ENCODE measurements around the gene MCU. TPM values are rescaled to one million over a fixed set of nuclear protein-coding genes. Genes with fewer than 3 reads are reported as not detected.
"Not testable (repeated sequence)": the region's sequence is repeated elsewhere in the genome, so short reads cannot be mapped to it uniquely, and the experiment has no call there.

Gene MCU
- polyA plus RNA-seq, 2 donors, result 17.8 to 36.0 TPM

- WGBS, 2 donors, result 76 to 87% methylated on average over 7 of the region's 7 CpGs
- Histone ChIP-seq H3K27me3 (ENCODE audit: control insufficient read depth in 1 of 2, insufficient read depth in 2 of 2, low read length in 2 of 2) (no peaks in the 10 kb centered on the region), H3K27ac (ENCODE audit: low read depth in 2 of 2, low read length in 1 of 2) (no peak overlapping the region), H3K36me3 (ENCODE audit: control insufficient read depth in 2 of 2, insufficient read depth in 2 of 2, low read length in 1 of 2) (no peaks in the 10 kb centered on the region), H3K4me3 (ENCODE audit: low read depth in 1 of 2, low read length in 2 of 2) (no peak overlapping the region), H3K9me3 (ENCODE audit: control insufficient read depth in 2 of 2, insufficient read depth in 1 of 2, low read depth in 1 of 2, low read length in 1 of 2) (no peaks in the 10 kb centered on the region), H3K4me1 (ENCODE audit: control insufficient read depth in 2 of 2, insufficient read depth in 2 of 2, low read length in 1 of 2) (no peaks in the 10 kb centered on the region)
These were observed 6.5 kb upstream of the MCU start for GRCh38 chr10:72685264-72685921.

- not testable (repeated sequence) for H3K36me3 ChIP-seq (ENCODE audit: control insufficient read depth in 2 of 2, insufficient read depth in 2 of 2, low read length in 1 of 2); H3K27me3 ChIP-seq (ENCODE audit: control insufficient read depth in 1 of 2, insufficient read depth in 2 of 2, low read length in 2 of 2); H3K9me3 ChIP-seq (ENCODE audit: control insufficient read depth in 2 of 2, insufficient read depth in 1 of 2, low read depth in 1 of 2, low read length in 1 of 2); H3K27ac ChIP-seq (ENCODE audit: low read depth in 2 of 2, low read length in 1 of 2); H3K4me1 ChIP-seq (ENCODE audit: control insufficient read depth in 2 of 2, insufficient read depth in 2 of 2, low read length in 1 of 2); H3K4me3 ChIP-seq (ENCODE audit: low read depth in 1 of 2, low read length in 2 of 2)
- 64 to 73% methylated on average over 8 of the region's 8 CpGs for WGBS, 2 donors
These were observed 5.5 kb upstream of the MCU start for GRCh38 chr10:72686430-72686829.

- WGBS, 2 donors, result 57 to 60% methylated on average over 6 of the region's 6 CpGs
- Histone ChIP-seq H3K27ac (ENCODE audit: low read depth in 2 of 2, low read length in 1 of 2) (no peak overlapping the region), H3K4me1 (ENCODE audit: control insufficient read depth in 2 of 2, insufficient read depth in 2 of 2, low read length in 1 of 2) (no peaks in the 10 kb centered on the region), H3K36me3 (ENCODE audit: control insufficient read depth in 2 of 2, insufficient read depth in 2 of 2, low read length in 1 of 2) (no peaks in the 10 kb centered on the region), H3K4me3 (ENCODE audit: low read depth in 1 of 2, low read length in 2 of 2) (no peak overlapping the region), H3K27me3 (ENCODE audit: control insufficient read depth in 1 of 2, insufficient read depth in 2 of 2, low read length in 2 of 2) (no peaks in the 10 kb centered on the region), H3K9me3 (ENCODE audit: control insufficient read depth in 2 of 2, insufficient read depth in 1 of 2, low read depth in 1 of 2, low read length in 1 of 2) (no peaks in the 10 kb centered on the region)
These were observed 4.9 kb upstream of the MCU start for GRCh38 chr10:72687035-72687434.

- Histone ChIP-seq H3K4me3 (ENCODE audit: low read depth in 1 of 2, low read length in 2 of 2) (no peak overlapping the region), H3K27ac (ENCODE audit: low read depth in 2 of 2, low read length in 1 of 2) (no peak overlapping the region), H3K9me3 (ENCODE audit: control insufficient read depth in 2 of 2, insufficient read depth in 1 of 2, low read depth in 1 of 2, low read length in 1 of 2) (no peaks in the 10 kb centered on the region), H3K27me3 (ENCODE audit: control insufficient read depth in 1 of 2, insufficient read depth in 2 of 2, low read length in 2 of 2) (no peaks in the 10 kb centered on the region), H3K4me1 (ENCODE audit: control insufficient read depth in 2 of 2, insufficient read depth in 2 of 2, low read length in 1 of 2) (no peaks in the 10 kb centered on the region), H3K36me3 (ENCODE audit: control insufficient read depth in 2 of 2, insufficient read depth in 2 of 2, low read length in 1 of 2) (no peaks in the 10 kb centered on the region)
- WGBS, 2 donors, result 34 to 39% methylated on average over 2 of the region's 2 CpGs
These were observed 3.7 kb upstream of the MCU start for GRCh38 chr10:72688208-72688651.

GRCh38 chr10:72689660-72690059, 2.3 kb upstream of the MCU start:
- H3K9me3 ChIP-seq (ENCODE audit: control insufficient read depth in 2 of 2, insufficient read depth in 1 of 2, low read depth in 1 of 2, low read length in 1 of 2), result no peaks in the 10 kb centered on the region
- WGBS, 2 donors, result 91 to 95% methylated on average over 1 of the region's 1 CpG
- no peaks in the 10 kb centered on the region for H3K36me3 ChIP-seq (ENCODE audit: control insufficient read depth in 2 of 2, insufficient read depth in 2 of 2, low read length in 1 of 2)
- no peak overlapping the region for H3K4me3 ChIP-seq (ENCODE audit: low read depth in 1 of 2, low read length in 2 of 2)
- no peaks in the 10 kb centered on the region for H3K4me1 ChIP-seq (ENCODE audit: control insufficient read depth in 2 of 2, insufficient read depth in 2 of 2, low read length in 1 of 2)
- H3K27me3 ChIP-seq (ENCODE audit: control insufficient read depth in 1 of 2, insufficient read depth in 2 of 2, low read length in 2 of 2), result no peaks in the 10 kb centered on the region
- no peak overlapping the region for H3K27ac ChIP-seq (ENCODE audit: low read depth in 2 of 2, low read length in 1 of 2)

- no peaks in the 10 kb centered on the region for H3K36me3 ChIP-seq (ENCODE audit: control insufficient read depth in 2 of 2, insufficient read depth in 2 of 2, low read length in 1 of 2)
- no peak overlapping the region for H3K27ac ChIP-seq (ENCODE audit: low read depth in 2 of 2, low read length in 1 of 2)
- H3K27me3 ChIP-seq (ENCODE audit: control insufficient read depth in 1 of 2, insufficient read depth in 2 of 2, low read length in 2 of 2), result no peaks in the 10 kb centered on the region
- H3K4me3 ChIP-seq (ENCODE audit: low read depth in 1 of 2, low read length in 2 of 2), result no peak overlapping the region
- WGBS, 2 donors, result 64% methylated on average over 3 of the region's 3 CpGs
- no peaks in the 10 kb centered on the region for H3K4me1 ChIP-seq (ENCODE audit: control insufficient read depth in 2 of 2, insufficient read depth in 2 of 2, low read length in 1 of 2)
- H3K9me3 ChIP-seq (ENCODE audit: control insufficient read depth in 2 of 2, insufficient read depth in 1 of 2, low read depth in 1 of 2, low read length in 1 of 2), result no peaks in the 10 kb centered on the region
These were observed 1.7 kb upstream of the MCU start for GRCh38 chr10:72690071-72690755.

- peak overlapping the region; percentile 70 to 96 for H3K4me3 ChIP-seq (ENCODE audit: low read depth in 1 of 2, low read length in 2 of 2)
- WGBS, 2 donors, result 36 to 39% methylated on average over 9 of the region's 9 CpGs
- no peaks in the 10 kb centered on the region for H3K36me3 ChIP-seq (ENCODE audit: control insufficient read depth in 2 of 2, insufficient read depth in 2 of 2, low read length in 1 of 2)
- H3K27me3 ChIP-seq (ENCODE audit: control insufficient read depth in 1 of 2, insufficient read depth in 2 of 2, low read length in 2 of 2), result no peaks in the 10 kb centered on the region
- H3K27ac ChIP-seq (ENCODE audit: low read depth in 2 of 2, low read length in 1 of 2), result no peak overlapping the region
- no peaks in the 10 kb centered on the region for H3K4me1 ChIP-seq (ENCODE audit: control insufficient read depth in 2 of 2, insufficient read depth in 2 of 2, low read length in 1 of 2)
- no peaks in the 10 kb centered on the region for H3K9me3 ChIP-seq (ENCODE audit: control insufficient read depth in 2 of 2, insufficient read depth in 1 of 2, low read depth in 1 of 2, low read length in 1 of 2)
These were observed 477 bp upstream of the MCU start for GRCh38 chr10:72691470-72691862.

- Histone ChIP-seq H3K4me3 (ENCODE audit: low read depth in 1 of 2, low read length in 2 of 2) (peak overlapping the region; percentile 70 to 96), H3K27me3 (ENCODE audit: control insufficient read depth in 1 of 2, insufficient read depth in 2 of 2, low read length in 2 of 2) (no peaks in the 10 kb centered on the region), H3K4me1 (ENCODE audit: control insufficient read depth in 2 of 2, insufficient read depth in 2 of 2, low read length in 1 of 2) (no peaks in the 10 kb centered on the region), H3K27ac (ENCODE audit: low read depth in 2 of 2, low read length in 1 of 2) (peak overlapping the region; percentile 96 to 97), H3K36me3 (ENCODE audit: control insufficient read depth in 2 of 2, insufficient read depth in 2 of 2, low read length in 1 of 2) (no peaks in the 10 kb centered on the region), H3K9me3 (ENCODE audit: control insufficient read depth in 2 of 2, insufficient read depth in 1 of 2, low read depth in 1 of 2, low read length in 1 of 2) (no peaks in the 10 kb centered on the region)
- WGBS, 2 donors, result 0% methylated on average over 11 of the region's 11 CpGs
These were observed 726 bp downstream of the MCU start for GRCh38 chr10:72692744-72692993.

- no peaks in the 10 kb centered on the region for H3K4me1 ChIP-seq (ENCODE audit: control insufficient read depth in 2 of 2, insufficient read depth in 2 of 2, low read length in 1 of 2)
- H3K9me3 ChIP-seq (ENCODE audit: control insufficient read depth in 2 of 2, insufficient read depth in 1 of 2, low read depth in 1 of 2, low read length in 1 of 2), result no peaks in the 10 kb centered on the region
- no peaks in the 10 kb centered on the region for H3K27me3 ChIP-seq (ENCODE audit: control insufficient read depth in 1 of 2, insufficient read depth in 2 of 2, low read length in 2 of 2)
- peak overlapping the region in 1 of 2 donors; percentile 97 for H3K27ac ChIP-seq (ENCODE audit: low read depth in 2 of 2, low read length in 1 of 2)
- WGBS, 2 donors, result 6 to 11% methylated on average over 8 of the region's 8 CpGs
- H3K36me3 ChIP-seq (ENCODE audit: control insufficient read depth in 2 of 2, insufficient read depth in 2 of 2, low read length in 1 of 2), result no peaks in the 10 kb centered on the region
- H3K4me3 ChIP-seq (ENCODE audit: low read depth in 1 of 2, low read length in 2 of 2), result peak overlapping the region; percentile 70 to 96
These were observed 1.2 kb downstream of the MCU start for GRCh38 chr10:72692994-72693781.

All from esophagus (tissue), 2 donors.